MCF 10A (cell line): ENCODE measurements around the gene SLC25A46. TPM values are rescaled to one million over a fixed set of nuclear protein-coding genes. Genes with fewer than 3 reads are reported as not detected.

Source experiments
- BruUV-seq: library from RNA; stranded (reverse); fragments of 400-500 nt; replicated peaks from 2 replicates; lab custom pipeline; 2021; lab: Mats Ljungman, UMichigan
- CTCF ChIA-PET: fragments of 300-600 bp; sonication (Branson Sonifier 250); formaldehyde crosslinking; extraction: SDS; loops from one replicate; lab custom pipeline; 2021; ENCODE audit warnings: antibody characterized with exemption, inconsistent platforms; lab: Yijun Ruan, JAX
- POLR2A ChIA-PET: fragments of 300-600, 350-650 bp; sonication (Branson Sonifier 250); formaldehyde crosslinking; extraction: SDS; loops from one replicate; lab custom pipeline; 2020; ENCODE audit warnings: antibody characterized with exemption, inconsistent platforms; lab: Yijun Ruan, JAX
- DNase-seq: peaks from one replicate; pipeline ENCODE4 v3.0.0-alpha.2; 2018; ENCODE audit not compliant: unreplicated experiment
- H3K27ac Mint-ChIP-seq: one replicate; pipeline ENCODE4 v1.8.0; 2022; ENCODE audit warnings: mild to moderate bottlenecking, low read depth, mixed read lengths; ENCODE audit not compliant: unreplicated experiment
- H3K27me3 Mint-ChIP-seq: one replicate; pipeline ENCODE4 v1.8.0; 2022; ENCODE audit warnings: mixed read lengths; ENCODE audit not compliant: insufficient read depth, unreplicated experiment
- H3K36me3 Mint-ChIP-seq: one replicate; pipeline ENCODE4 v1.8.0; 2022; ENCODE audit warnings: mild to moderate bottlenecking, moderate library complexity, mixed read lengths; ENCODE audit not compliant: insufficient read depth, unreplicated experiment
- H3K4me1 Mint-ChIP-seq: one replicate; pipeline ENCODE4 v1.8.0; 2022; ENCODE audit warnings: mixed read lengths; ENCODE audit not compliant: insufficient read depth, unreplicated experiment
- H3K4me3 Mint-ChIP-seq: one replicate; pipeline ENCODE4 v1.8.0; 2022; ENCODE audit warnings: mild to moderate bottlenecking, moderate library complexity, mixed read lengths; ENCODE audit not compliant: unreplicated experiment
- H3K9me3 Mint-ChIP-seq: one replicate; pipeline ENCODE4 v1.8.0; 2022; ENCODE audit warnings: mixed read lengths; ENCODE audit not compliant: unreplicated experiment
- CTCF ChIP-seq: fragments of 200-600 bp; IDR thresholded peaks from one replicate; pipeline ENCODE4 v1.8.0; 2022; ENCODE audit warnings: antibody characterized with exemption, mild to moderate bottlenecking; ENCODE audit not compliant: unreplicated experiment
- intact Hi-C: fragments of 100-400 bp; cut with micrococcal nuclease; formaldehyde crosslinking; loops from 2 replicates; pipeline ENCODE4 v1.14.1; 2022
- total RNA-seq: library from RNA; stranded (reverse); gene quantifications from 2 replicates; pipeline ENCODE4 v1.2.3, GENCODE V29; 2022

SLC25A46 gene
- total RNA-seq, 1 experiment from 2014 or later, result 42.5 TPM

- ChIA-PET CTCF (interaction anchor here (0.6 to 1.1 kb wide), 3 partner anchors 17 to 263 kb away, joined by 4 to 7 read pairs (median 5); no protein-coding TSS in a partner anchor), POLR2A (interaction anchor here (0.6 to 1.1 kb wide), 3 partner anchors 17 to 386 kb away, joined by 3 read pairs; no protein-coding TSS in a partner anchor)
- H3K27me3 Mint-ChIP-seq, result no peaks in the 10 kb centered on the region
- intact Hi-C loops, result no loop called here
- no TSS peak for BruUV-seq
- H3K4me1 Mint-ChIP-seq, result no peaks in the 10 kb centered on the region
- no peaks in the 10 kb centered on the region for H3K9me3 Mint-ChIP-seq
- H3K36me3 Mint-ChIP-seq, result no peaks in the 10 kb centered on the region
- H3K27ac Mint-ChIP-seq, result no peak overlapping the region
- TF ChIP-seq CTCF, result no peak
- DNase-seq, result peak; percentile 51
- H3K4me3 Mint-ChIP-seq, result no peak overlapping the region
These were observed 64.9 kb downstream of the SLC25A46 start for GRCh38 chr5:110803467-110804326.

GRCh38 chr5:110807169-110807568 is 68.4 kb downstream of the SLC25A46 start:
- intact Hi-C loops, result no loop called here
- peaks cover 2% of the 10 kb centered on the region for H3K9me3 Mint-ChIP-seq
- no peak overlapping the region for H3K27ac Mint-ChIP-seq
- BruUV-seq, result no TSS peak
- no peaks in the 10 kb centered on the region for H3K4me1 Mint-ChIP-seq
- CTCF ChIA-PET, result interaction anchor here (0.6 kb wide), 1 partner anchor 10 kb away, joined by 3 read pairs; no protein-coding TSS in a partner anchor
- TF ChIP-seq CTCF, result no peak
- H3K4me3 Mint-ChIP-seq, result no peak overlapping the region
- POLR2A ChIA-PET, result interaction anchor here (0.7 kb wide), 1 partner anchor 13 kb away, joined by 3 read pairs; no protein-coding TSS in a partner anchor
- no peaks in the 10 kb centered on the region for H3K36me3 Mint-ChIP-seq
- no peak for DNase-seq
- H3K27me3 Mint-ChIP-seq, result no peaks in the 10 kb centered on the region

- H3K4me3 Mint-ChIP-seq, result no peak overlapping the region
- H3K9me3 Mint-ChIP-seq, result peaks cover 9% of the 10 kb centered on the region
- no TSS peak for BruUV-seq
- no peaks in the 10 kb centered on the region for H3K36me3 Mint-ChIP-seq
- H3K27ac Mint-ChIP-seq, result no peak overlapping the region
- H3K27me3 Mint-ChIP-seq, result no peaks in the 10 kb centered on the region
- intact Hi-C loops, result no loop called here
- TF ChIP-seq CTCF, result no peak
- ChIA-PET POLR2A (interaction anchor here (0.7 to 0.8 kb wide), 2 partner anchors 8 to 36 kb away, joined by 3 to 4 read pairs; no protein-coding TSS in a partner anchor), CTCF (no interaction called here)
- no peaks in the 10 kb centered on the region for H3K4me1 Mint-ChIP-seq
- no peak for DNase-seq
These were observed 70.2 kb downstream of the SLC25A46 start for GRCh38 chr5:110809006-110809405.

Other genes starting within 250 kb of the SLC25A46 start
- 2.8 and 3.1 TPM in 2 replicates for gene TMEM232, start 12.3 kb upstream of the SLC25A46 start, total RNA-seq